ENCODE data around the gene PODNL1. TPM values are rescaled to one million over a fixed set of nuclear protein-coding genes. Genes with fewer than 3 reads are reported as not detected.
"Not testable (repeated sequence)": the region's sequence is repeated elsewhere in the genome, so short reads cannot be mapped to it uniquely, and the experiment has no call there.

The PODNL1 gene
- total RNA-seq, 6 donors from 2014 or later, result 1.5 to 4.3 (median 2.5) TPM

DNA sequence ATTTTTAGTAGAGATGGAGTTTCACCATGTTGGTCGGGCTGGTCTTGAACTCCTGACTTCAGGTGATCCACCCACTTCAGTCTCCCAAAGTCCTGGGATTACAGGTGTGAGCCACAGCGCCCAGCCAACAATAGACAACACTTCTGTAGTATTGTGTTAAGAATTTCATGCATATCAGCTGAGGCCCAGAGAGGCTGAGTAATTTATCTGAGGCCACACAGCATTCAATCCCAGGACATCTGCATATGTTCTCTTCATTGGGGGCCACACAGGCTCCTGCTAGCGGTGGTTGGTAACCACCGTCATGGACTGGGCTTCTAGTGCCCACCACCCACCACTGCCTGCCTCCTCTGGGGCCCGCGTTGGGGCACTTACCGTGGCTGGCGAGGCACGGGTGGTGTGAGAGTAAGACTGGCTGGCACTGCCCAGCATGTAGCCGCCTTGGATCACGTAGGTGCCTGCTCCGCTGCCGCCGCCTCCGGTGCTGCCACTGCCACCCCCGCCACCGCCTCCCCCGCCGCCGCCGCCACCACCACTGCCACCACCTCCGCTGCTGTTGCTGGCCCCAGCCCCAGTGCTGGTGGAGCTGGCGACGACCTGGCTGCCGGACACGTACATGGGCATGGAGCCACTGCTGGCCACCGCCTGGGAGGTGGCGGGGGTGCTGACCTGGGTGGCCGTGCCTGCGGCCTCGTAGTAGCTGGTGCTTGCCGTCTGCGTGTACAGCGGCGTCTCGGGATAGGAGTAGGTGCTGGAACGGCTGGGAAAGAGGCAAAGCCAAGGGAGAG is 34.3 kb upstream of the PODNL1 start:
- DNase-seq (peak in 1 of 2 donors; percentile 78), ATAC-seq (ENCODE audit: low FRiP score in 2 of 2) (no peak)
- Histone ChIP-seq H3K4me1 (no peaks in the 10 kb centered on the region), H3K4me3 (no peak overlapping the region), H3K36me3 (peaks cover 21 to 63% (median 40%) of the 10 kb centered on the region in 4 donors), H3K9me3 (no peaks in the 10 kb centered on the region), H3K27me3 (no peaks in the 10 kb centered on the region), H3K27ac (no peak overlapping the region)
- TF ChIP-seq EP300 (IDR thresholded peaks at IDR 0.05) (no peak), POLR2A (IDR thresholded peaks at IDR 0.05) (no peak), POLR2AphosphoS5 (IDR thresholded peaks at IDR 0.05) (no peak)
- TF ChIP-seq, protein P1, sequence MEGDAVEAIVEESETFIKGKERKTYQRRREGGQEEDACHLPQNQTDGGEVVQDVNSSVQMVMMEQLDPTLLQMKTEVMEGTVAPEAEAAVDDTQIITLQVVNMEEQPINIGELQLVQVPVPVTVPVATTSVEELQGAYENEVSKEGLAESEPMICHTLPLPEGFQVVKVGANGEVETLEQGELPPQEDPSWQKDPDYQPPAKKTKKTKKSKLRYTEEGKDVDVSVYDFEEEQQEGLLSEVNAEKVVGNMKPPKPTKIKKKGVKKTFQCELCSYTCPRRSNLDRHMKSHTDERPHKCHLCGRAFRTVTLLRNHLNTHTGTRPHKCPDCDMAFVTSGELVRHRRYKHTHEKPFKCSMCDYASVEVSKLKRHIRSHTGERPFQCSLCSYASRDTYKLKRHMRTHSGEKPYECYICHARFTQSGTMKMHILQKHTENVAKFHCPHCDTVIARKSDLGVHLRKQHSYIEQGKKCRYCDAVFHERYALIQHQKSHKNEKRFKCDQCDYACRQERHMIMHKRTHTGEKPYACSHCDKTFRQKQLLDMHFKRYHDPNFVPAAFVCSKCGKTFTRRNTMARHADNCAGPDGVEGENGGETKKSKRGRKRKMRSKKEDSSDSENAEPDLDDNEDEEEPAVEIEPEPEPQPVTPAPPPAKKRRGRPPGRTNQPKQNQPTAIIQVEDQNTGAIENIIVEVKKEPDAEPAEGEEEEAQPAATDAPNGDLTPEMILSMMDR (IDR thresholded peaks at IDR 0.05), result no peak
- 96% methylated on average over 23 to 33 of the region's 37 CpGs for WGBS, 2 donors

DNA sequence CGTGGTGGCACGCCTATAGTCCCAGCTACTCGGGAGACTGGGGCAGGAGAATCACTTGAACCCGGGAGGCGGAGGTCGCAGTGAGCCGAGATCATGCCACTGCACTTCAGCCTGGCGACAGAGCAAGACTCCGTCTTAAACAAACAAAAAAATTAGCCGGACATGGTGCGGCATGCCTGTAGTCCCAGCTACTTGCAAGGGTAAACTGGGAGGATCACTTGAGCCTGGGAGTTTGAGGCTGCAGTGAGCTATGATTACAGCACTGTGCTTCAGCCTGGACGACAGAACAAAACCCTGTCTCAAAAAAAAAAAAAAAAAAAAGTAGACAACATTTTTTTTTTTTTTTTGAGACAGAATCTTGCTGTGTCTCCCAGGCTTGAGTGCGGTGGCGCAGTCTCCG is 33.7 kb upstream of the PODNL1 start:
- peak in 1 of 2 donors; percentile 57 for DNase-seq

DNA sequence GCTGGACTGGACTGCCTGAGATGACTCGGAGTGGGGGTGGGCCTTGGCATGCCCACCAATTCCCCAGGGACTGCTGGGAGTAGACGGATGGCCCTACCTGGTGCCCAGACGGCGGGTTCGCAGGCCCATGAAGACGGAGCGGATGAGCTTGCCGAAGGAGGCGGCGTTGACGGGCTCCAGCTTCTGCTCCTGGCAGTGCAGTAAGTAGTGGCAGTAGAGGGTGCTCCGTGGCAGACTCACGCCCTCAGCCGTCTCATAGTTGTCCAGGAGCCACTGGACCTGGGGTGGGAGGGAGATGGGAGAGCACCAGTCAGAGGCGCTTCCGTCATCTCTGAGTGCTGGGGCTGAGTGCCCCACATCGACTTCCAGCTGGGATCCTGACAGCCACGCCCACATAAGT is 31.7 kb upstream of the PODNL1 start:
- Histone ChIP-seq H3K36me3 (peaks cover 30 to 86% (median 60%) of the 10 kb centered on the region in 4 donors), H3K27me3 (no peaks in the 10 kb centered on the region), H3K4me3 (no peak overlapping the region), H3K27ac (no peak overlapping the region), H3K9me3 (no peaks in the 10 kb centered on the region), H3K4me1 (no peaks in the 10 kb centered on the region)
- DNase-seq (peak in 1 of 2 donors; percentile 68), ATAC-seq (ENCODE audit: low FRiP score in 2 of 2) (no peak)
- 94% methylated on average over 11 to 17 of the region's 18 CpGs for WGBS, 2 donors
- TF ChIP-seq POLR2AphosphoS5 (IDR thresholded peaks at IDR 0.05) (no peak), POLR2A (IDR thresholded peaks at IDR 0.05) (no peak)

More for the DNA sequence above, 33.7 kb upstream of the PODNL1 start:
- H3K36me3 ChIP-seq, result peaks cover 21 to 70% (median 46%) of the 10 kb centered on the region in 4 donors
- H3K27ac ChIP-seq; ATAC-seq (ENCODE audit: low FRiP score in 2 of 2); H3K27me3 ChIP-seq; H3K4me1 ChIP-seq; H3K9me3 ChIP-seq; H3K4me3 ChIP-seq: not testable (repeated sequence)
- 68 to 77% methylated on average over 15 of the region's 15 CpGs for WGBS, 2 donors

DNA sequence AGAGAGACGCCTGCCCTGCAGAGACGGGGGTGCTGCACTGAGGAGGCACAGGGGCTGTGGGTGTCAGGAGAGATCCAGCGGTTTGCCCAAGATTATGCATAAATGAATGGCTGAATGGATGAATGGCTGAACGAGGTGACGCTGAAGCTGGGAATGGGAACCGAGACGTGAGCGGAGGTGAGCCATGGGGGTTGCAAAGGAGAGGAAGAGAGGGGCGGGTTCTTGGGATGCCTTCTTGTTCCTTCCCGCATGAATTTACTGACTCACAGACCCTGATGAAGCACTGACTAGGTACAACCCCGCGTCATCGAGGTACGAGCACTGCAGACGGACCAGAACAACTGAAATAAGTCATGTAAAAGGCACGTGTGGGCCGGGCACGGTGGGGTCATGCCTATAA is 30.8 kb upstream of the PODNL1 start:
- no peak for DNase-seq
- WGBS, 2 donors, result 93 to 94% methylated on average over 16 to 18 of the region's 18 CpGs
- peaks cover 30 to 90% (median 66%) of the 10 kb centered on the region in 4 donors for H3K36me3 ChIP-seq
- H3K4me3 ChIP-seq, result no peak overlapping the region
- H3K27me3 ChIP-seq, result no peaks in the 10 kb centered on the region
- no peak overlapping the region for H3K27ac ChIP-seq
- H3K4me1 ChIP-seq, result no peaks in the 10 kb centered on the region
- TF ChIP-seq POLR2A (IDR thresholded peaks at IDR 0.05) (no peak), POLR2AphosphoS5 (IDR thresholded peaks at IDR 0.05) (no peak), EP300 (IDR thresholded peaks at IDR 0.05) (no peak)
- TF ChIP-seq, protein P1 (IDR thresholded peaks at IDR 0.05), result no peak
- no peaks in the 10 kb centered on the region for H3K9me3 ChIP-seq
- ATAC-seq (ENCODE audit: low FRiP score in 2 of 2), result no peak

DNA sequence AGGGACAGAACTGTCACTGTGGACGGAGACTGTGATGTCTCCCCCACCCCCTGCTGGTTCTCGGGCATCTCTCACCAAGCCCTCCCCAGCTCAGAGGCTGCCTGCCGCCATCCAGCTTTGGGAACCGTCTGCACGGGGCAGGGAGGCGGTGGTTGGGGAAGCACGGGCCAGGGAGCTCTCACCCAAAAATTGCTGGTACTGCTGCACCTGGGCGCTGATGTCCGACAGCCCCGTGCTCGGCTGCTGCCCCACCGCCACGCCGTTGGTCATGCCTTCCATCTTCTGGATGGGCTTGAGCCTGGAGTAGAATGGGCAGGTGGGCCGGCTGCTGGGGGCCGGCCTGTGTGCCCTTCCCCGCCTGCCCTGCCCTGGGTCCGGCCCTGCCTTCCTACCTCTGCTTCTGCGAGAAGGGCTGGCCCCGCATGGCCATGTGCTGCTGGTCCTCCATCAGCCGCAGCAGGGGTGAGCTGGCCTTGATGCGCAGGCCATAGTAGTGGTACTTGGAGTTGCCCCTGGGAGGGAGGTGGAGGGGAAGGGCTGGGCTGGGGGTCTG is 30.2 kb upstream of the PODNL1 start:
- no peak overlapping the region for H3K27ac ChIP-seq
- H3K4me1 ChIP-seq, result no peaks in the 10 kb centered on the region
- 93 to 94% methylated on average over 15 to 22 of the region's 22 CpGs for WGBS, 2 donors
- peaks cover 30 to 90% (median 70%) of the 10 kb centered on the region in 4 donors for H3K36me3 ChIP-seq
- TF ChIP-seq, protein P1 (IDR thresholded peaks at IDR 0.05), result no peak
- no peak for TF ChIP-seq EP300 (IDR thresholded peaks at IDR 0.05)
- no peak for TF ChIP-seq POLR2A (IDR thresholded peaks at IDR 0.05)
- TF ChIP-seq POLR2AphosphoS5 (IDR thresholded peaks at IDR 0.05), result no peak
- H3K9me3 ChIP-seq, result no peaks in the 10 kb centered on the region
- peak in 1 of 2 donors; percentile 73 for DNase-seq
- no peak for ATAC-seq (ENCODE audit: low FRiP score in 2 of 2)
- H3K4me3 ChIP-seq, result no peak overlapping the region
- no peaks in the 10 kb centered on the region for H3K27me3 ChIP-seq

DNA sequence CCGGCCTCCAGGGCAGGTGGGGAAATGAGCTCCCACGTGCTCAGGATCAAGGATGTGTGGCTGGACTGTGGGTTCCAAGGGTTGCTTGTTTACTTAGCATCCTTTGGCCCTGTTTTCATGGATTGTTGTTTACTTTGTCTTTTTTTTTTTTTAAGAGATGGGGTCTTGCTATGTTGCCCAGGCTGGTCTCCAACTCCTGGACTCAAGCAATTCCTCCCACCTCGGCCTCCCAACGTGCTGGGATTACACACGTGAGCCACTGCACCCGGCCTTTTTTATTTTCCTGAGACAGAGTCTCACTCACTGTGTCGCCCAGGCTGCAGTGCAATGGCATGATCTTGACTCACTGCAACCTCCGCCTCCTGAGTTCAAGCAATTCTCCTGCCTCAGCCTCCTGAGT is 29.0 kb upstream of the PODNL1 start:
- H3K4me1 ChIP-seq; H3K9me3 ChIP-seq; ATAC-seq (ENCODE audit: low FRiP score in 2 of 2); DNase-seq; H3K27ac ChIP-seq; H3K27me3 ChIP-seq; H3K4me3 ChIP-seq: not testable (repeated sequence)
- peaks cover 27 to 90% (median 73%) of the 10 kb centered on the region in 4 donors for H3K36me3 ChIP-seq
- WGBS, 2 donors, result 95 to 96% methylated on average over 8 of the region's 8 CpGs

Data from upper lobe of left lung (tissue), 6 donors.